ENCODE measurements around the gene NEDD4.
"Not testable (repeated sequence)": the region's sequence is repeated elsewhere in the genome, so short reads cannot be mapped to it uniquely, and the experiment has no call there.

NEDD4 gene

DNA sequence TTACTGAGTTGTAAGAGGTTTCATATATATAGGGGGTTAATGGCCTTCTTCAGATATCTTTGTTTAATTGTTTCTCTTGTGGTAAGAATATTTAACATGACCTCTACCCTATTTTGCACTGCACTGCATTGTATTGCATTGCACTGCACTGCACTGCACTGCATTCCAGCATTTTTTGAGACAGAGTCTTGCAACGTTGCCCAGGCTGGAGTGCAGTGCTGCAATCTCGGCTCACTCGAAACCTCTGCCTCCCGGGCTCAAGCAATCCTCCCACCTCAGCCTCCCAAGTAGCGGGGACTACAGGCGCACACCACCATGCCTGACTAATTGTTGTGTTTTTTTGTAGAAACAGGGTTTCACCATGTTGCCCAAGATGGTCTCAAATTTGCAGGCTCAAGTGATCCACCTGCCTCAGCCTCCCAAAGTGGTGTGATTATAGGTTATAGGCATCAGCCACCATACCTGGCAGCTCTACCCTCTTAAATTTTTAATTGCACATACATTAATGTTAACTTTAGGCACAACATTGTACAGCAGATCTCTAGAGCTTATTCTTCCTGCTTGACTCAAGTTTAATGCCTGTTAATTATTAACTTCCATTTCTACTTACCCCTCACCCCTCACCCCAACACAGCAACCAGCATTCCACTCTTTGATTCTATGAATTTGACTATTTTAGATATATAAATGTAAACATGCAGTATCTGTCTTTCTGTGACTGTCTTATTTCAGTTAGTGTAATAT lies 38.4 kb downstream of the NEDD4 start:
- no peak for DNase-seq (ENCODE audit: low spot score)

DNA sequence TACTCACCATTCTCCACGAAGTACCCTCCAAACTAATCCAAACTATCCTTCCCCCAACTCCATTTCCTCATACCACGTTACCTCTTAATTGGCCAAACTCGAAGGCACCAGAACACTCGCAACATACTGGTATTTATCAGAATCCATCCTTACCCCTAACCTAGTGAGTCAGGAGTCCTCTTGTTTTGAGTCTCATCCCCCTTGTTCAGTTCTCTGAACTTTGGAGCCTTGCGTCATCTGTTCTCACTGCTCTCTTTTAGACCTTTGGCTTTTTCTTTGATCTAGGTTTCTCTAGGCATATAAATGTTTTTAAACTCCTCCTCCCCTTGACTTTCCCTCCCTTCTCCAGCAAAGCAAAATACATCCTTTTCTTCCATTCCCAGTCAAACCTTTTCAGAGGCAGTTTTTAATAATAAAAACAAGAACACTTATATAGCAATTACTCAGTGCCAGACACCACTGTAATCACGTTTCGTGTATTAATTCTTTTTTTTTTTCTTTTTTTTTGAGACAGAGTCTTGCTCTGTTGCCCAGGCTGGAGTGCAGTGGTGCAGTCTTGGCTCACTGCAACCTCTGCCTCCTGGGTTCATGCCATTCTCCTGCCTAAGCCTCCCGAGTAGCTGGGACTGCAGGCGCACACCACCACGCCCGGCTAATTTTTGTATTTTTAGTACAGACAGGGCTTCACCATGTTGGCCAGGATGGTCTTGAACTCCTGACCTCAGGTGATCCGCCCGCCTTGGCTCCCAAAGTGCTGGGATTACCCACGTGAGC lies 40.7 kb downstream of the NEDD4 start:
- peak; percentile 46 for DNase-seq (ENCODE audit: low spot score)

DNA sequence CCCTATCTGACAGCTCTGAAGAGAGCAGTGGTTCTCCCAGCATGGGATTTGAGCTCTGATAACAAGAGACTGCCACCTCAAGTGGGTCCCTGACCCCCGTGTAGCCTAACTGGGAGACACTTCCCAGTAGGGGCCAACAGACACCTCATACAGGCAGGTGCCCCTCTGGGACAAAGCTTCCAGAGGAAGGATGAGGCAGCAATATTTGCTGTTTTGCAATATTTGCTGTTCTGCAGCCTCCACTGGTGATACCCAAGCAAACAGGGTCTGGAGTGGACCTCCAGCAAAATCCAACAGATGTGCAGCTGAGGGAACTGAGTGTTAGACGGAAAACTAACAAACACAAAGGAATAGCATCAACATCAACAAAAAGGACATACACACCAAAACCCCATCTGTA lies 48.8 kb downstream of the NEDD4 start:
- DNase-seq (ENCODE audit: low spot score) = not testable (repeated sequence)

DNA sequence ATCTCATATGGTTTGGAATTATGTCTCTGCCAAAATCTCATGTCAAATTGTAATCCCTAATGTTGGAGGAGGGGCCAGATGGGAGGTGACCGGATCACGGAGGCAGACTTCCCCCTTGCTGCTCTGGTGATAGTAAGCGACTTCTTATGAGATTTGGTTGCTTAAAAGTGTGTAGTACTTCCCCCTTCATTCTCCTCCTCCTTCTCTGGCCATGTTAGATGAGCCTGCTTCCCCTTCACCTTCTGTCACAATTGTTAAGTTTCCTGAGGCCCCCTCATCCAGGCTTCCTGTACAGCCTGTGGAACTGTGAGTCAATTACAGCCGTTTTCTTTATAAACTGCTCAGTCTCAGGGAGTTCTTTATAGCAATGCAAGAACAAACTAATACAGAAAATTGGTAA lies 51.1 kb downstream of the NEDD4 start:
- DNase-seq (ENCODE audit: low spot score) = no peak

DNA sequence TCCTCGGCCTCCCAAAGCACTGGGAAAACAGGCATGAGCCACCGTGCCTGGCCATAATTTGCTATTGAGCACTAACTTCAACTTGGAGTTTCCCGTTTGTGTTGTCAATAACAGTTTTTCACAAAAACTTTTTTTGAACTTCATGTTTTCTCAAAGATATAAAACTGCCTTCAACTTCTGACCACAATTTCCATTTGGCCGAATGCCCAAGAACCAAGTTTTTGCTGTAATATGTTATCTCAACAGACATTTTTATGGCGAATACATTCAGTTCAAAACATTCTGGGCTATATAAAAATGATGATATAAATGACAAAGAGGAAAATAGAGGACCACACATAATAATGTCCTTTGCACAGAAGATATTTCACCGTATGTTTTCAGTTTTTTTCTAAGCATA lies 56.4 kb downstream of the NEDD4 start:
- DNase-seq (ENCODE audit: low spot score) = no peak

DNA sequence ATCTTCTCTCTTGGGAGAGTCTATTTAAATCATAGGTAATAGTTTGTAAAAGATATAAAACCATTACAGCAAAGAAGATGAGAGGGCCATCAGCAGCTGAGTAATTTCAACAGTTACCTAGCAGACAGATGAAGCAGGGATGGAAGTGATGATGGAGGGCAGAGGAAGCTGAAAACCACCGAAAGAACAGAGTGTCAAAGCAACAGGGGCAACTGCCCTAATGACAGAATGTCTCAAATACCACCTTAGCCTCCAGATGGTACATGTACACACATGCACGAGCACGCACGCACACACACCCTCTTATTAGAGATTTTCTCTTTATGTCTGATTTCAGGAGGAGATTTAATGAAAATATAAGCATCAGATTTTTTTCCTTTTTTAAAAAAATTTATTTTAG lies 64.5 kb downstream of the NEDD4 start:
- no peak for DNase-seq (ENCODE audit: low spot score)

GRCh38 chr15:55921744-55922143 lies 71.7 kb downstream of the NEDD4 start:
- no peak for DNase-seq (ENCODE audit: low spot score)

DNA sequence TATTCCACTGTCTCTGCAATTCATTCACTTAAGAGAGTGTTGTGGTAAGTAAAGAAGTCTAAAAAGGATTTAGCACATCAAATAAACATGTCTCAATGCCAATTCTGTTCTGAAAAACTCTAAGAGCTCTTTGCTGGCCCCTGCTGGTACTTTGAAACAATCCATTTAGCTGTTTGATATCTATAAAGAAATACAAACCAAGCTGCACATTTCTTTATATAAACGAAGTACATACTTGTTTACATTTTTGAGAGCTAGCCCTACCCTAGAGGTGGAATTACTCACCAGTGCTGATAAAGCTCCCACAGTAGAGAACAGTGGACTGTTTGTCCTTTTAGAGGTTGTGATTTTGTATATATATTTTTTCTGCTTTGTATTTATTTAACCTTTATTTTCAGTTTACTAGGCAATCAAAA lies 75.5 kb downstream of the NEDD4 start:
- peak; percentile 30 for DNase-seq (ENCODE audit: low spot score)

DNA sequence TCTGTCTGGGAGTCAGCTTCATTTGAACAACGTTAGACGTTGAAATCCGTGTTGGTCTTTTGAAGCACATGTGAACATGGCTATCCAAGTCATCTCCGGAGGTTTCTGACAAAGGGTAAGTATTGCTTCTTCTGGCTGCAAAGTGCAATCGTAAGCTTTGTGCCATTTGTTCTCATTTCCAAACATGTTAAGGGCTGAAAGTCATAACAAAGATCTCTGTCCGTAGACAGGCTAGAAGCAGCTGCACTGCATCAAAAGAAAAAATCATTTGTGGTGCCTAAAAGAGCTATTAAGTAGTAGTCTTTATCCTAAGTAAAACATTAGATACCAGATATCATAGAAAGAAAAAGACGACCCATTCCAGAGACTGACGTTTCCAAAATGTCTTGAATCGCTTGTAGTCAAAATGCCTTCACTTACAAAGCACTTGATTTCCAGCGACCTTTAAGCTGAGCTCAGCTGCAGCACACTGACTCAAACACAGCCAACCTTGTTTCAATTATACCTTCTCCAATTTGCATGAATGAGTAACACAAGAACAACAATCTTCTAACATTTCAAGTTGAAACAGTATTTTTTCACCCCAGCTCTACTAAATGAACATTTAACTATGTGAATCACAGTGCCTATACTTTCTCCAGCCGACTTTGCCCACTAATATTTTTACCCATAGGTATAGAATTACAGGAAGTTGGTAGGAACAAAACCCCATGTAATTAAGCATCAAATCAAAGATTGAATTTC lies 76.6 kb downstream of the NEDD4 start:
- DNase-seq (ENCODE audit: low spot score) = no peak

- DNase-seq (ENCODE audit: low spot score) = no peak
Observed at GRCh38 chr15:55915876-55916567, 77.4 kb downstream of the NEDD4 start.

DNA sequence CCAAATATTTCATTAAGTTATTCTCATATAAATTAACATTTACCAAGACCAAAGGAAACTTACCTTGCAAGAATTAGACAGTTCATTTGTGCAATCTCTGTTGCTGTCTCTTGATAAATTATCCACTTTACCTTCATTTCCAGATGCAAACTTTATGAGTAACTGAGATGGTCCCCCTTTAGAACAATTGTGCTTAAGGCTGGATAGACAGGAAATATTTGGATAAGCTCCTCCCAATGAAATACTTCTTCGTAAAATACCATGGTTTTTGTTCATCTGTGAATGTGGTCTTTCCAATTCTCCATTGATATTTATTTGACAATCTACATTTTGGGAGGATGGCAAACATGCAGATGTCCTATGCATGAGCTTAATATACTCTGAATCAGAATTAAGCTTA lies 78.2 kb downstream of the NEDD4 start:
- DNase-seq (ENCODE audit: low spot score) = no peak

DNA sequence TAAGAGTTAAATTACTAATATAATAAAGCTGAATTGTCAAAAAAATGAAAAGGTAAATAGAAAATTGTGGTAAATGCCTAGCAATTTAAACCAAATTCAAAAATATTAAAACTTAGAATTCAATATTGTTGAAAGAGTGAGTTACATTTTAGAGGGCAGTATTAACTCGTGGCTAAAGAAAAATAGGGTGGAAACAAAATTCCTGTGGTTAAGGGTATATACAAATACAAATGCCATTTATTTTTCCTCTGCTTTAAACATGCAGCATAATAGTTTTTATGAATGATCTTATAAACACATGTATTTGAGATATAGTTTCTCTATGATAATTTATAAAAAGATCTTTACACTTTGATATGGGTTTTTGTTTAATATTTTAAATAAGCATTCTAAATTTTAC lies 79.0 kb downstream of the NEDD4 start:
- no peak for DNase-seq (ENCODE audit: low spot score)

DNA sequence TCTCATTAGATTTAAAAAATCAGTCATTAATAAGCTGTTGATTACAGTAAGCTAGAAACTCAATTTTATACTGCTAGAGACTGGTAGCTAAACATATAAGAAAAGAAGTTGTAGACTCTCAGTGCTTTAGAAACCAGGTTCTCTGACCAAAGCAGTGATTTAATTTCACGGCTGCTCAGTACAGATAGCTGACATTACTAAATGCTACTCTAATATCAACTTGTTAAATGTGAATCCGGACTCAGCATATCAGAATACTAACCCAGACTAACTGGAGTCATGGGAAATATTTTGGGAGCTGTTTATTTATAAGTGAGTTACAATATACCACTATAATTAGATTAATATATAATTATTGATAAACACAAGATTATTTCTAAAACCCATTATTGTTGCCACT lies 80.4 kb downstream of the NEDD4 start:
- DNase-seq (ENCODE audit: low spot score) = no peak

GRCh38 chr15:55909036-55909811 lies 84.2 kb downstream of the NEDD4 start:
- no peak for DNase-seq (ENCODE audit: low spot score)

DNA sequence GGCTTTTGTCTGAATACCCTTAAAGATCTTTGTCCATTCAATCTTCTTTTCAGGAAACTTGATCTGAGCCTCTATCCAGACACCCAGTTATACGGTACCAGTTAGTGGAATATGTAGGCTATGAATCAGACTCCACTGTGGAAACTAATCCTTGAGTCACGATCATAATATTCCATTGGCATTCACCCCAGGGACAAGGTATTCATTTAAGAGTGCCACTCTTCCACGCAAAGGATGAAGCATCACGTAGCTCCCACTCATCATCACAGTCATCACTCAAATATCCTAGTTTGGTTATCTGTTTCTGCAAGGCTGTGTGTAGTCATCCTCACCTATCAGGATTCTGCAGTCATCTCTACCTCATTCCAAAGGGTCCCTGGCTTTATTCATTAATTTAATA lies 85.6 kb downstream of the NEDD4 start:
- DNase-seq (ENCODE audit: low spot score) = no peak

GRCh38 chr15:55902981-55903380 lies 90.4 kb downstream of the NEDD4 start:
- no peak for DNase-seq (ENCODE audit: low spot score)

GRCh38 chr15:55900019-55900418 lies 93.4 kb downstream of the NEDD4 start:
- no peak for DNase-seq (ENCODE audit: low spot score)

- no peak for DNase-seq (ENCODE audit: low spot score)
Observed at GRCh38 chr15:55899537-55899936, 93.9 kb downstream of the NEDD4 start.

- peak; percentile 67 for DNase-seq (ENCODE audit: low spot score)
Observed at GRCh38 chr15:55897560-55898336, 95.7 kb downstream of the NEDD4 start.

DNA sequence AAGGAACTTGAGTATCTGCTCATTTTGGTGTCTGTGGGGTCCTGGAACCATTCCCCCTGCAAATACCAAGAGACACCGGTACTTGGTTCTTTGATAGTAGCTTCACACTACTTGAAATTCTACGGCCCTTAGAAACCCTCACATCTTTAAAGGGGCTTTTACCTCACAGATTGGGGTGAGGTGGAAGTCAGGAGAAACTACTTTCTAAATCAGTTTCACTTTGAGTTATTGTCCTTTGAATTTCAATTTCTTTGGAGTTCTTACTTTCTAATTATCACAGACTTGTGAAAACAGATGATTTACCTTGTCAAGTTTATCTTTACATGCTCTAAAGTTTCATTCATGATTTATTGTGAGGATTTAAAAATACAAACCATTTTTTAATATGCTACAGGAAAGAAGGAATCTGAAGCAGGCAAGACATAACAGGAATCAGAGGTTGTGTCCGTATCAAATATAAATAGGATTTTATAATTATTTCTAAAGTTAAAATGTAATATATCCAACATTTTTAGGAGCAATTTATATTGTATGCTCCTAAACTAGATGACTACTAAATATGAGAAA lies 98.9 kb downstream of the NEDD4 start:
- no peak for DNase-seq (ENCODE audit: low spot score)

All from HuH-7 (cell line).